Caco-2 (cell line): ENCODE measurements around the gene TAF11L4. TPM values are rescaled to one million over a fixed set of nuclear protein-coding genes. Genes with fewer than 3 reads are reported as not detected.
"Not testable (repeated sequence)": the region's sequence is repeated elsewhere in the genome, so short reads cannot be mapped to it uniquely, and the experiment has no call there.

ENCODE experiments used
- BruUV-seq: library from RNA; stranded (reverse); fragments of 400-500 nt; replicated peaks from 2 replicates; lab custom pipeline; 2021; lab: Mats Ljungman, UMichigan
- CTCF ChIA-PET: fragments of 300-600 bp; sonication (Branson Sonifier 250); formaldehyde crosslinking; loops from one replicate; lab custom pipeline; 2022; ENCODE audit warnings: antibody characterized with exemption; lab: Charles Lee
- POLR2A ChIA-PET: fragments of 300-600 bp; sonication (Branson Sonifier 250); formaldehyde crosslinking; loops from one replicate; lab custom pipeline; 2022; ENCODE audit warnings: antibody characterized with exemption; lab: Charles Lee
- DNase-seq, 2 experiments: peaks; one replicate each; pipeline versions ENCODE4 v3.0.0 to v3.0.0-alpha.2; 2020 to 2022
- H3K27me3 ChIP-seq: replicated peaks from 2 replicates; pipeline ENCODE4 v1.6.0; 2011; ENCODE audit warnings: low read length; ENCODE audit not compliant: control insufficient read depth, insufficient read depth
- H3K36me3 ChIP-seq: 2 replicates; pipeline ENCODE4 v1.5.1; 2011; ENCODE audit warnings: low read length; ENCODE audit not compliant: control insufficient read depth, insufficient read depth
- H3K4me1 ChIP-seq: fragments of 250-450 bp; sonication (Bioruptor Pico); 2 replicates; pipeline ENCODE4 v1.5.1; 2020; ENCODE audit warnings: mild to moderate bottlenecking
- H3K4me3 ChIP-seq: 2 replicates; pipeline ENCODE4 v1.5.1; 2011; ENCODE audit warnings: low read depth, mild to moderate bottlenecking, control low read depth, low read length
- H3K9me3 ChIP-seq: fragments of 250-450 bp; sonication (Bioruptor Pico); 2 replicates; pipeline ENCODE4 v1.5.1; 2020; ENCODE audit warnings: mild to moderate bottlenecking, moderate library complexity
- H3K27ac Mint-ChIP-seq: one replicate; pipeline ENCODE4 v1.8.0; 2022; ENCODE audit warnings: mixed read lengths; ENCODE audit not compliant: unreplicated experiment
- H3K27me3 Mint-ChIP-seq: one replicate; pipeline ENCODE4 v1.8.0; 2022; ENCODE audit warnings: mixed read lengths; ENCODE audit not compliant: insufficient read depth, unreplicated experiment
- H3K36me3 Mint-ChIP-seq: one replicate; pipeline ENCODE4 v1.8.0; 2022; ENCODE audit warnings: mild to moderate bottlenecking, mixed read lengths; ENCODE audit not compliant: insufficient read depth, unreplicated experiment
- H3K4me1 Mint-ChIP-seq: one replicate; pipeline ENCODE4 v1.8.0; 2022; ENCODE audit warnings: low read depth, mixed read lengths; ENCODE audit not compliant: unreplicated experiment
- H3K4me3 Mint-ChIP-seq: one replicate; pipeline ENCODE4 v1.8.0; 2022; ENCODE audit warnings: mild to moderate bottlenecking, moderate library complexity, mixed read lengths; ENCODE audit not compliant: unreplicated experiment
- H3K9me3 Mint-ChIP-seq: one replicate; pipeline ENCODE4 v1.8.0; 2022; ENCODE audit warnings: mixed read lengths; ENCODE audit not compliant: unreplicated experiment
- intact Hi-C: fragments of 100-400 bp; cut with micrococcal nuclease; formaldehyde crosslinking; loops from one replicate; pipeline ENCODE4 v1.10.0; 2022; ENCODE audit not compliant: unreplicated experiment
- total RNA-seq: library from RNA; stranded (reverse); gene quantifications from 2 replicates; pipeline ENCODE4 v1.2.3, GENCODE V29; 2022
- TF ChIP-seq, protein P1 (sequence below), 2 experiments: fragments of 200-600 bp in 1 of 2; IDR thresholded peaks; 1 replicate in 1 of 2; 2 replicates in 1 of 2; pipeline versions ENCODE4 v1.5.1 to v1.8.0; 2011 to 2022; ENCODE audit warnings: antibody characterized with exemption in 1 of 2, control low read depth in 1 of 2, inconsistent platforms in 1 of 2, low read depth in 1 of 2, low read length in 1 of 2, mild to moderate bottlenecking in 1 of 2, moderate library complexity in 1 of 2; ENCODE audit not compliant: insufficient read depth in 1 of 2, severe bottlenecking in 1 of 2, unreplicated experiment in 1 of 2

The TAF11L4 gene
- total RNA-seq, 1 experiment from 2014 or later: not detected

DNA sequence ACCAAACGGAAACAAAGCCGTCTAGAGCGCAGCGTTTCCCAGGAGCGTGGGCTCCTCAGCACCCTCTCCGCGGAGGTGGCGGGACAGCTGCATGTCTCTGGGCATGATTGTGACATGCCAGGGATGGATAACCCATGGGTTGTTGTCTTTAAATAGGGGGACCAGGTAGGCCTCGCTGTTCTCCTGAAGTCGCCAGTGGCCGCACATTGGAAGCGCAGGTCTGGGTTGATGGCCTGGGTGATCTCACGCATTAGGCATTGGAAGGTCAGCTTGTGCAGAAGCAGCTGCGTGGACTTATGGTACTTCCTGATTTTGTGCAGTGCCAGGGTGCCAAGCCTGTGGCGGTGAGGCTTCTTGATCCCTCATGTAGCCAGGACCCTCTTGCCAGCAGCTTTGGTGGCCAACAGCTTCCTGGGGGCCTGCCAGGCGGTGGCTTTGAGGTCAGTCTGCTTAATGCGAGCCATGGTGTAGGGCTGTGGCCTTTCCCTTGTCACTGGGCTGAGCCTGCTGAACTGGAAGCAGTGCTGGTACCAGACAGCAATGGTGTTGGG, 9.8 kb upstream of the TAF11L4 start:
- no peaks in the 10 kb centered on the region for H3K9me3 ChIP-seq
- POLR2A ChIA-PET: no interaction called here
- no peak overlapping the region for H3K4me3 ChIP-seq
- DNase-seq: no peak
- Mint-ChIP-seq H3K27ac (no peak overlapping the region), H3K27me3 (peaks cover 2% of the 10 kb centered on the region), H3K9me3 (no peaks in the 10 kb centered on the region), H3K4me1 (no peaks in the 10 kb centered on the region), H3K36me3 (no peaks in the 10 kb centered on the region), H3K4me3 (no peak overlapping the region)
- no peaks in the 10 kb centered on the region for H3K27me3 ChIP-seq
- no TSS peak for BruUV-seq
- H3K4me1 ChIP-seq: no peaks in the 10 kb centered on the region
- CTCF ChIA-PET: no interaction called here
- intact Hi-C loops: no loop called here
- TF ChIP-seq, protein P1, sequence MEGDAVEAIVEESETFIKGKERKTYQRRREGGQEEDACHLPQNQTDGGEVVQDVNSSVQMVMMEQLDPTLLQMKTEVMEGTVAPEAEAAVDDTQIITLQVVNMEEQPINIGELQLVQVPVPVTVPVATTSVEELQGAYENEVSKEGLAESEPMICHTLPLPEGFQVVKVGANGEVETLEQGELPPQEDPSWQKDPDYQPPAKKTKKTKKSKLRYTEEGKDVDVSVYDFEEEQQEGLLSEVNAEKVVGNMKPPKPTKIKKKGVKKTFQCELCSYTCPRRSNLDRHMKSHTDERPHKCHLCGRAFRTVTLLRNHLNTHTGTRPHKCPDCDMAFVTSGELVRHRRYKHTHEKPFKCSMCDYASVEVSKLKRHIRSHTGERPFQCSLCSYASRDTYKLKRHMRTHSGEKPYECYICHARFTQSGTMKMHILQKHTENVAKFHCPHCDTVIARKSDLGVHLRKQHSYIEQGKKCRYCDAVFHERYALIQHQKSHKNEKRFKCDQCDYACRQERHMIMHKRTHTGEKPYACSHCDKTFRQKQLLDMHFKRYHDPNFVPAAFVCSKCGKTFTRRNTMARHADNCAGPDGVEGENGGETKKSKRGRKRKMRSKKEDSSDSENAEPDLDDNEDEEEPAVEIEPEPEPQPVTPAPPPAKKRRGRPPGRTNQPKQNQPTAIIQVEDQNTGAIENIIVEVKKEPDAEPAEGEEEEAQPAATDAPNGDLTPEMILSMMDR (IDR thresholded peaks at IDR 0.05; ENCODE audit: insufficient read depth in 1 of 2, low read depth in 1 of 2, low read length in 1 of 2, severe bottlenecking in 1 of 2, unreplicated experiment in 1 of 2): no peak
- no peaks in the 10 kb centered on the region for H3K36me3 ChIP-seq

DNA sequence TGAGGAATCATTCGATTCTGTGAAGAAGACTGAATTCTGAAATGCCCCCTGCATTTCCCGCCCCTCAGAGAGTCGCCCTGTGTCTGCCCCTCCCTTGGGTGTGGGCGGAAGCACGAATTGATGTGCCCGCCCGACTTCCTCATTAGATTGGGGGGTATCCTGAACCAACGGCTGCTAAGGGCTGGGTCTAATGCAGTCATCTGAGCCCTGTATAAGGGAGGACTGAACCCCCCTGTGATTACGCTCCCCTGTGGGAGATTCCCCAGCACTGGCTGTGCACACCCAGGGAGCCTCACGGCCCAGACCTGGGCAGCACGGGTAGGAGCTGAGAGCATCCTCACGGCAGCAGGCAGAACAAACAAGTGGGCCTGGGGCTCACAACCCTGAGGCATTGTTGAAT, 4.1 kb upstream of the TAF11L4 start:
- H3K4me1 Mint-ChIP-seq, H3K36me3 ChIP-seq, H3K9me3 ChIP-seq, intact Hi-C loops, H3K27ac Mint-ChIP-seq, H3K36me3 Mint-ChIP-seq, H3K27me3 Mint-ChIP-seq, H3K9me3 Mint-ChIP-seq, BruUV-seq, H3K4me1 ChIP-seq, H3K4me3 Mint-ChIP-seq, H3K4me3 ChIP-seq, H3K27me3 ChIP-seq, CTCF ChIA-PET, POLR2A ChIA-PET: not testable (repeated sequence)
- peak; percentile 24 to 57 for DNase-seq

DNA sequence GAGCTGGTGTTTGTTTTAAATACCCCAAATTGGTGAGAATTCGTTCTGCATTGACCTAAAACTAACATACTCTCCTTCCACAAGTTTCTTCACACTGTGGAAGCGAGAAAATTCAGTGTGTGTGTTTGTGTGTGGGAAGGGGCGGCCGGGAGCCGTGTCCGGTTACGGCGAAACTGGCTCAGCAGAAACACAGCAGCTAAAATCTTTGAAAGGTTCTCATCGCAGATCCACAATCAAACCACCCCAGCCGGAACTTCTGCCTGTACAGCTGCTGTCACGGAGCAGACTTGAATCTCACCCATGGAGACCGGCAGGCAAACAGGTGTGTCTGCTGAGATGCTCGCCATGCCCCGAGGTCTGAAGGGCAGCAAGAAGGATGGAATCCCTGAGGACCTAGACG, 3.5 kb upstream of the TAF11L4 start, which contains the start of gene TAF11L3:
TSS of gene TAF11L3 (plus strand) at position 301 of the 400 bp plus-strand sequence.
- DNase-seq, H3K9me3 Mint-ChIP-seq, H3K4me3 ChIP-seq, H3K27me3 Mint-ChIP-seq, H3K4me3 Mint-ChIP-seq, H3K27ac Mint-ChIP-seq, H3K4me1 ChIP-seq, H3K36me3 Mint-ChIP-seq, CTCF ChIA-PET, BruUV-seq, H3K27me3 ChIP-seq, H3K4me1 Mint-ChIP-seq, H3K36me3 ChIP-seq, POLR2A ChIA-PET, intact Hi-C loops, H3K9me3 ChIP-seq: not testable (repeated sequence)

DNA sequence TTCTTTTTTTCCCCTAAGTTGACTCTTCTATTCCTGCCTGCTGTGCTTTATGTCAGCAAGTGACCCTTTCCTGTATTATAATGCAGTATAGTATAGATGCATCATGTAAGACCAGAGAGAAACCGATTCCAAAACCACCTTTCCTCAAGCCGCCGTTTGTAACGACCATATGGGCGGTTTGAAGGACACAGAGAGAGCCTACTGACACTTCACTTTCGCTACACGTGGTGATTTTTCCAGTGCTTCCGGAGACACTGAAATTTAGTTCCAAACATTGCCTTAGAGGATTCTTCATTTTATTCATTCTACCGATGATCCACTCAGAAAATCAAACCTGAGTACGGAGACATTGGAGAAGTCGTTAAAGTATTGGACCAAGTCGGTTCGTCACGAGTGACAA, 2.1 kb upstream of the TAF11L4 start:
- CTCF ChIA-PET, BruUV-seq, H3K9me3 Mint-ChIP-seq, H3K27ac Mint-ChIP-seq, H3K36me3 Mint-ChIP-seq, DNase-seq, intact Hi-C loops, H3K4me1 ChIP-seq, H3K4me1 Mint-ChIP-seq, H3K9me3 ChIP-seq, H3K4me3 Mint-ChIP-seq, H3K4me3 ChIP-seq, POLR2A ChIA-PET, H3K27me3 ChIP-seq, H3K27me3 Mint-ChIP-seq, H3K36me3 ChIP-seq: not testable (repeated sequence)

DNA sequence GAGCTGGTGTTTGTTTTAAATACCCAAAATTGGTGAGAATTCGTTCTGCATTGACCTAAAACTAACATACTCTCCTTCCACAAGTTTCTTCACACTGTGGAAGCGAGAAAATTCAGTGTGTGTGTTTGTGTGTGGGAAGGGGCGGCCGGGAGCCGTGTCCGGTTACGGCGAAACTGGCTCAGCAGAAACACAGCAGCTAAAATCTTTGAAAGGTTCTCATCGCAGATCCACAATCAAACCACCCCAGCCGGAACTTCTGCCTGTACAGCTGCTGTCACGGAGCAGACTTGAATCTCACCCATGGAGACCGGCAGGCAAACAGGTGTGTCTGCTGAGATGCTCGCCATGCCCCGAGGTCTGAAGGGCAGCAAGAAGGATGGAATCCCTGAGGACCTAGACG, 3.3 kb downstream of the TAF11L4 start, which contains the start of gene TAF11L5:
TSS of gene TAF11L5 (plus strand) at position 301 of the 400 bp plus-strand sequence.
- CTCF ChIA-PET, DNase-seq, H3K27me3 ChIP-seq, H3K4me1 ChIP-seq, H3K36me3 ChIP-seq, POLR2A ChIA-PET, H3K4me1 Mint-ChIP-seq, H3K36me3 Mint-ChIP-seq, H3K9me3 Mint-ChIP-seq, H3K27me3 Mint-ChIP-seq, intact Hi-C loops, BruUV-seq, H3K9me3 ChIP-seq, H3K4me3 Mint-ChIP-seq, H3K4me3 ChIP-seq, H3K27ac Mint-ChIP-seq: not testable (repeated sequence)

DNA sequence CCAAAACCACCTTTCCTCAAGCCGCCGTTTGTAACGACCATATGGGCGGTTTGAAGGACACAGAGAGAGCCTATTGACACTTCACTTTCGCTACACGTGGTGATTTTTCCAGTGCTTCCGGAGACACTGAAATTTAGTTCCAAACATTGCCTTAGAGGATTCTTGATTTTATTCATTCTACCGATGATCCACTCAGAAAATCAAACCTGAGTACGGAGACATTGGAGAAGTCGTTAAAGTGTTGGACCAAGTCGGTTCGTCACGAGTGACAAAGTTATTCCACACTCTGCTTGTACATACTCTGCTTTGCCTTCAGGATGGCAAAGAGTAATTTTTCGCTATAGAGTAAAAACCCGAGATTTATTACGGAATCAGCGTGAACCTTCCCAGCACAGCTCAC, 4.9 kb downstream of the TAF11L4 start:
- H3K27ac Mint-ChIP-seq, POLR2A ChIA-PET, H3K4me1 ChIP-seq, H3K36me3 Mint-ChIP-seq, intact Hi-C loops, CTCF ChIA-PET, H3K4me3 Mint-ChIP-seq, H3K9me3 Mint-ChIP-seq, H3K36me3 ChIP-seq, H3K27me3 ChIP-seq, BruUV-seq, H3K27me3 Mint-ChIP-seq, H3K4me1 Mint-ChIP-seq, H3K4me3 ChIP-seq, H3K9me3 ChIP-seq: not testable (repeated sequence)
- peak in 1 of 2 experiments; percentile 21 for DNase-seq
